ENCODE data around the gene ADO. TPM values are rescaled to one million over a fixed set of nuclear protein-coding genes. Genes with fewer than 3 reads are reported as not detected.

The ADO gene
- total and polyA plus RNA-seq, 2 experiments from 2014 or later: 12.6 to 48.3 TPM

DNA sequence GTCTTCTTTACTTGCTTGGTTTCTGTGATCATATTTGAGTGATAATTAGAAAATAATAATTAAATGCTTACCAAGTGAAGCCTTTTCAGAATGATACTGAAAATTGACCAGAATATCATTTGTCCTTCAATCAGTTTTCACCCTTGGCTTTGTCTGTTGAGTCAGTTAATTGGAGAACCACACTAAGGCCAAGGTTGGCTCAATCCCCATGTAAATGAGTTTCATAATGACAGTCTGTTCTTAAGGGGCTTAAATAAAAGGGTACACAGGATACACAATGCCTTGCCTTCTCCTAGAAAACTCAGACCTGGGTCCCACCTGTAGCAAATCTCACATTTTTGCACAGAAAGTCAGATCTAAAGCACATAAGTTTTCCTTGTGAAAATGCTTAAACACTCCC lies 42.9 kb downstream of the ADO start (continued):
- TF ChIP-seq, protein P1, sequence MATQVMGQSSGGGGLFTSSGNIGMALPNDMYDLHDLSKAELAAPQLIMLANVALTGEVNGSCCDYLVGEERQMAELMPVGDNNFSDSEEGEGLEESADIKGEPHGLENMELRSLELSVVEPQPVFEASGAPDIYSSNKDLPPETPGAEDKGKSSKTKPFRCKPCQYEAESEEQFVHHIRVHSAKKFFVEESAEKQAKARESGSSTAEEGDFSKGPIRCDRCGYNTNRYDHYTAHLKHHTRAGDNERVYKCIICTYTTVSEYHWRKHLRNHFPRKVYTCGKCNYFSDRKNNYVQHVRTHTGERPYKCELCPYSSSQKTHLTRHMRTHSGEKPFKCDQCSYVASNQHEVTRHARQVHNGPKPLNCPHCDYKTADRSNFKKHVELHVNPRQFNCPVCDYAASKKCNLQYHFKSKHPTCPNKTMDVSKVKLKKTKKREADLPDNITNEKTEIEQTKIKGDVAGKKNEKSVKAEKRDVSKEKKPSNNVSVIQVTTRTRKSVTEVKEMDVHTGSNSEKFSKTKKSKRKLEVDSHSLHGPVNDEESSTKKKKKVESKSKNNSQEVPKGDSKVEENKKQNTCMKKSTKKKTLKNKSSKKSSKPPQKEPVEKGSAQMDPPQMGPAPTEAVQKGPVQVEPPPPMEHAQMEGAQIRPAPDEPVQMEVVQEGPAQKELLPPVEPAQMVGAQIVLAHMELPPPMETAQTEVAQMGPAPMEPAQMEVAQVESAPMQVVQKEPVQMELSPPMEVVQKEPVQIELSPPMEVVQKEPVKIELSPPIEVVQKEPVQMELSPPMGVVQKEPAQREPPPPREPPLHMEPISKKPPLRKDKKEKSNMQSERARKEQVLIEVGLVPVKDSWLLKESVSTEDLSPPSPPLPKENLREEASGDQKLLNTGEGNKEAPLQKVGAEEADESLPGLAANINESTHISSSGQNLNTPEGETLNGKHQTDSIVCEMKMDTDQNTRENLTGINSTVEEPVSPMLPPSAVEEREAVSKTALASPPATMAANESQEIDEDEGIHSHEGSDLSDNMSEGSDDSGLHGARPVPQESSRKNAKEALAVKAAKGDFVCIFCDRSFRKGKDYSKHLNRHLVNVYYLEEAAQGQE (IDR thresholded peaks at IDR 0.05; ENCODE audit: unreplicated experiment): no peak
- TF ChIP-seq, protein P2, sequence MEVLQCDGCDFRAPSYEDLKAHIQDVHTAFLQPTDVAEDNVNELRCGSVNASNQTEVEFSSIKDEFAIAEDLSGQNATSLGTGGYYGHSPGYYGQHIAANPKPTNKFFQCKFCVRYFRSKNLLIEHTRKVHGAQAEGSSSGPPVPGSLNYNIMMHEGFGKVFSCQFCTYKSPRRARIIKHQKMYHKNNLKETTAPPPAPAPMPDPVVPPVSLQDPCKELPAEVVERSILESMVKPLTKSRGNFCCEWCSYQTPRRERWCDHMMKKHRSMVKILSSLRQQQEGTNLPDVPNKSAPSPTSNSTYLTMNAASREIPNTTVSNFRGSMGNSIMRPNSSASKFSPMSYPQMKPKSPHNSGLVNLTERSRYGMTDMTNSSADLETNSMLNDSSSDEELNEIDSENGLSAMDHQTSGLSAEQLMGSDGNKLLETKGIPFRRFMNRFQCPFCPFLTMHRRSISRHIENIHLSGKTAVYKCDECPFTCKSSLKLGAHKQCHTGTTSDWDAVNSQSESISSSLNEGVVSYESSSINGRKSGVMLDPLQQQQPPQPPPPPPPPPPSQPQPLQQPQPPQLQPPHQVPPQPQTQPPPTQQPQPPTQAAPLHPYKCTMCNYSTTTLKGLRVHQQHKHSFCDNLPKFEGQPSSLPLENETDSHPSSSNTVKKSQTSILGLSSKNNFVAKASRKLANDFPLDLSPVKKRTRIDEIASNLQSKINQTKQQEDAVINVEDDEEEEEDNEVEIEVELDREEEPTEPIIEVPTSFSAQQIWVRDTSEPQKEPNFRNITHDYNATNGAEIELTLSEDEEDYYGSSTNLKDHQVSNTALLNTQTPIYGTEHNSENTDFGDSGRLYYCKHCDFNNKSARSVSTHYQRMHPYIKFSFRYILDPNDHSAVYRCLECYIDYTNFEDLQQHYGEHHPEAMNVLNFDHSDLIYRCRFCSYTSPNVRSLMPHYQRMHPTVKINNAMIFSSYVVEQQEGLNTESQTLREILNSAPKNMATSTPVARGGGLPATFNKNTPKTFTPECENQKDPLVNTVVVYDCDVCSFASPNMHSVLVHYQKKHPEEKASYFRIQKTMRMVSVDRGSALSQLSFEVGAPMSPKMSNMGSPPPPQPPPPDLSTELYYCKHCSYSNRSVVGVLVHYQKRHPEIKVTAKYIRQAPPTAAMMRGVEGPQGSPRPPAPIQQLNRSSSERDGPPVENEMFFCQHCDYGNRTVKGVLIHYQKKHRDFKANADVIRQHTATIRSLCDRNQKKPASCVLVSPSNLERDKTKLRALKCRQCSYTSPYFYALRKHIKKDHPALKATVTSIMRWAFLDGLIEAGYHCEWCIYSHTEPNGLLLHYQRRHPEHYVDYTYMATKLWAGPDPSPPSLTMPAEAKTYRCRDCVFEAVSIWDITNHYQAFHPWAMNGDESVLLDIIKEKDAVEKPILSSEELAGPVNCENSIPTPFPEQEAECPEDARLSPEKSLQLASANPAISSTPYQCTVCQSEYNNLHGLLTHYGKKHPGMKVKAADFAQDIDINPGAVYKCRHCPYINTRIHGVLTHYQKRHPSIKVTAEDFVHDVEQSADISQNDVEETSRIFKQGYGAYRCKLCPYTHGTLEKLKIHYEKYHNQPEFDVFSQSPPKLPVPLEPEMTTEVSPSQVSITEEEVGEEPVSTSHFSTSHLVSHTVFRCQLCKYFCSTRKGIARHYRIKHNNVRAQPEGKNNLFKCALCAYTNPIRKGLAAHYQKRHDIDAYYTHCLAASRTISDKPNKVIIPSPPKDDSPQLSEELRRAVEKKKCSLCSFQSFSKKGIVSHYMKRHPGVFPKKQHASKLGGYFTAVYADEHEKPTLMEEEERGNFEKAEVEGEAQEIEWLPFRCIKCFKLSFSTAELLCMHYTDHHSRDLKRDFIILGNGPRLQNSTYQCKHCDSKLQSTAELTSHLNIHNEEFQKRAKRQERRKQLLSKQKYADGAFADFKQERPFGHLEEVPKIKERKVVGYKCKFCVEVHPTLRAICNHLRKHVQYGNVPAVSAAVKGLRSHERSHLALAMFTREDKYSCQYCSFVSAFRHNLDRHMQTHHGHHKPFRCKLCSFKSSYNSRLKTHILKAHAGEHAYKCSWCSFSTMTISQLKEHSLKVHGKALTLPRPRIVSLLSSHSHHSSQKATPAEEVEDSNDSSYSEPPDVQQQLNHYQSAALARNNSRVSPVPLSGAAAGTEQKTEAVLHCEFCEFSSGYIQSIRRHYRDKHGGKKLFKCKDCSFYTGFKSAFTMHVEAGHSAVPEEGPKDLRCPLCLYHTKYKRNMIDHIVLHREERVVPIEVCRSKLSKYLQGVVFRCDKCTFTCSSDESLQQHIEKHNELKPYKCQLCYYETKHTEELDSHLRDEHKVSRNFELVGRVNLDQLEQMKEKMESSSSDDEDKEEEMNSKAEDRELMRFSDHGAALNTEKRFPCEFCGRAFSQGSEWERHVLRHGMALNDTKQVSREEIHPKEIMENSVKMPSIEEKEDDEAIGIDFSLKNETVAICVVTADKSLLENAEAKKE (CRISPR knock-in tag; IDR thresholded peaks at IDR 0.05): no peak
- no peak for TF ChIP-seq POLR2AphosphoS5 (IDR thresholded peaks at IDR 0.05; ENCODE audit: low read depth)

DNA sequence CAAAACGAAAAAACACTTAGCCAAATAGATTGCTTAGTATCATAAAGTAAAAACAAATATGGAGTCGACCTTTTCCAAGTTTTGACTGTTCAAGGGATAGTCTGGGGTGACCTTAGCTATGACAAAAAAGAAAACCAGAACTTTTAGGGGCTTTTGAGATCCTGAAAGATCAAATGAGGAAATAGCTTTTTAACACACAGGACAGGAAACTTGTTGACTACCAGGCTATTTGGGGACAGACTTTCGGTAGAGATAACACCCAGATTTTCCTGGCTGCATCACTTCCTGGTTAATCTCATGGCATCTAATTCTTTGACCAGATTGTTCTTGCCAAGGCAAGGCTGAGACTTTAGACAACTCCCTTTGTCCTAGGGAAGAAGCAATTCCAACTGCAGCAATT lies 46.1 kb downstream of the ADO start:
- Histone ChIP-seq H3K27ac (ENCODE audit: low read depth) (no peak overlapping the region), H2AFZ (no peak overlapping the region), H3K79me2 (replicated peaks; ENCODE audit: insufficient read depth) (no peaks in the 10 kb centered on the region), H3K9me2 (ENCODE audit: insufficient read depth) (no peaks in the 10 kb centered on the region), H4K20me1 (replicated peaks; ENCODE audit: insufficient read depth) (no peaks in the 10 kb centered on the region), H3K4me3 (no peak overlapping the region), H3F3A (replicated peaks; ENCODE audit: low read depth) (no peaks in the 10 kb centered on the region), H3K27me3 (ENCODE audit: insufficient read depth) (no peaks in the 10 kb centered on the region), H3K4me2 (no peak overlapping the region), H3K4me1 (ENCODE audit: insufficient read depth) (no peaks in the 10 kb centered on the region), H3K36me3 (ENCODE audit: insufficient read depth) (no peaks in the 10 kb centered on the region; the same call in 1 of the 2 replicates)
- TF ChIP-seq JUNB (IDR thresholded peaks at IDR 0.05; ENCODE audit: unreplicated experiment) (no peak), POLR2AphosphoS5 (IDR thresholded peaks at IDR 0.05; ENCODE audit: low read depth) (no peak), ZNF331 (CRISPR knock-in tag; IDR thresholded peaks at IDR 0.05; ENCODE audit: low read depth) (no peak), EZH2phosphoT487 (IDR thresholded peaks at IDR 0.05; ENCODE audit: unreplicated experiment) (no peak), NANOG (IDR thresholded peaks at IDR 0.05; ENCODE audit: borderline replicate concordance) (no peak), CREB1 (CRISPR knock-in tag; IDR thresholded peaks at IDR 0.05; ENCODE audit: low read depth) (no peak), ZNF114 (CRISPR knock-in tag; IDR thresholded peaks at IDR 0.05) (no peak)
- TF ChIP-seq, protein P3, sequence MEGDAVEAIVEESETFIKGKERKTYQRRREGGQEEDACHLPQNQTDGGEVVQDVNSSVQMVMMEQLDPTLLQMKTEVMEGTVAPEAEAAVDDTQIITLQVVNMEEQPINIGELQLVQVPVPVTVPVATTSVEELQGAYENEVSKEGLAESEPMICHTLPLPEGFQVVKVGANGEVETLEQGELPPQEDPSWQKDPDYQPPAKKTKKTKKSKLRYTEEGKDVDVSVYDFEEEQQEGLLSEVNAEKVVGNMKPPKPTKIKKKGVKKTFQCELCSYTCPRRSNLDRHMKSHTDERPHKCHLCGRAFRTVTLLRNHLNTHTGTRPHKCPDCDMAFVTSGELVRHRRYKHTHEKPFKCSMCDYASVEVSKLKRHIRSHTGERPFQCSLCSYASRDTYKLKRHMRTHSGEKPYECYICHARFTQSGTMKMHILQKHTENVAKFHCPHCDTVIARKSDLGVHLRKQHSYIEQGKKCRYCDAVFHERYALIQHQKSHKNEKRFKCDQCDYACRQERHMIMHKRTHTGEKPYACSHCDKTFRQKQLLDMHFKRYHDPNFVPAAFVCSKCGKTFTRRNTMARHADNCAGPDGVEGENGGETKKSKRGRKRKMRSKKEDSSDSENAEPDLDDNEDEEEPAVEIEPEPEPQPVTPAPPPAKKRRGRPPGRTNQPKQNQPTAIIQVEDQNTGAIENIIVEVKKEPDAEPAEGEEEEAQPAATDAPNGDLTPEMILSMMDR (conservative IDR thresholded peaks at IDR 0.05; ENCODE audit: low read depth in 2 of 2): no peak
- Mint-ChIP-seq H3K27me3 (ENCODE audit: insufficient read depth, low read depth, poor library complexity) (peaks cover 1% of the 10 kb centered on the region), H3K36me3 (ENCODE audit: low read depth) (no peaks in the 10 kb centered on the region), H3K9me3 (no peaks in the 10 kb centered on the region; the same call in 2 of the 3 replicates), H3K4me3 (no peak overlapping the region), H3K27ac (no peak overlapping the region), H3K4me1 (no peaks in the 10 kb centered on the region; the same call in 2 of the 3 replicates)
- ATAC-seq (no peak), DNase-seq (ENCODE audit: low spot score) (no peak)

Measured in GM23338 (cell line).